HG02870 (cell line): ENCODE data around the gene ZNF80.

Experiments
- ATAC-seq: cut with Tn5 transposase; IDR thresholded peaks from one replicate; pipeline ENCODE4 v1.9.1; 2021; ENCODE audit warnings: mild to moderate bottlenecking, moderate library complexity; ENCODE audit not compliant: unreplicated experiment

The ZNF80 gene

GRCh38 chr3:114221165-114221880, 16.1 kb downstream of the ZNF80 start:
- ATAC-seq = peak; percentile 49

GRCh38 chr3:114219741-114220140, 17.6 kb downstream of the ZNF80 start:
- no peak for ATAC-seq

DNA sequence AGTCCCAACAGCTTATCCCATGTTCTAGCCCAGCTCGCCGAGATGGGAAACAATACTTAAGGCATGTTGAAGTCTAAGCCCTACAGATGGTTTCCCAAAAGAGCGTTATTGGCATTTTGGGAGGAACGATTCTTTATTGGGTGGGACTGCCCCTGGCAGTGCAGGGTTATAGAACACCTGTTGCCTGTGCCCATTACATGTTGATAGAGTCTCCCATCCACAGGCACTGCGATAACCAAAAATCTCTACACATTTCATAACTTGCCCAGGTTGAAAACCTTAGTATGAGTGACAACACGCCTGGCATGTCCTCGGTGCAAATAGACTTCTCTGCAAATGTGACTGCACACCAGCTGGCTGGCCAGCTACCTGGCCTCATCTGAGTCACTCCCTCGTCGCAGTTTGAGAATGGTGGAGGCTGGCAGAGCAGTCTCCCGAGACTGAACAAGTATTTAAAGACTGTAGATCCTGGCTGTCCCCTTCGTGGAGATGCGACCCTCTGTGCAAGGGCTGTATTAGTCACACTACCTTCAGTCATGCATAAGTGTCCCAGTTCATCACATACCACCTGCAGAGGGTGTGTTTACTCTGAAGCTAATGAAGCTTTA, 18.7 kb downstream of the ZNF80 start:
- no peak for ATAC-seq

DNA sequence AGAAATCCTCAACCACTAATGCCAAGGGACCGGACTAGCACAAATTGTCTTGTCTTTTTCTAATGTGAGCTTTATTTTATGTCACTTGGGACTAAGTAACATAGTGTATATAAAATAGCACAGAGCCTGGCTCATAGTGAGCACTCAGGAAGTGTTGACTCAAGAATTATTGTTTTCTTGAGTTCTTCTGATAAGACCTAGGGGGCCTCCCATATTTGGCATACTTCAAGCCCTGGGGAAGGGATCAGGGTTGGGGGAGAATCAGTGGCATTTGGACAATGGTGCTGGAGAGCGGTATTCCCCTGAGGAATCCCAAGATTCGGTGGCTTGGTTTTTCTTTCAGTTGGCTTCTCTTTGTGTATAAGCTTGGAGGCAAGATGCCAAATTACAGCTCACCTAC, 19.4 kb downstream of the ZNF80 start:
- ATAC-seq = no peak

DNA sequence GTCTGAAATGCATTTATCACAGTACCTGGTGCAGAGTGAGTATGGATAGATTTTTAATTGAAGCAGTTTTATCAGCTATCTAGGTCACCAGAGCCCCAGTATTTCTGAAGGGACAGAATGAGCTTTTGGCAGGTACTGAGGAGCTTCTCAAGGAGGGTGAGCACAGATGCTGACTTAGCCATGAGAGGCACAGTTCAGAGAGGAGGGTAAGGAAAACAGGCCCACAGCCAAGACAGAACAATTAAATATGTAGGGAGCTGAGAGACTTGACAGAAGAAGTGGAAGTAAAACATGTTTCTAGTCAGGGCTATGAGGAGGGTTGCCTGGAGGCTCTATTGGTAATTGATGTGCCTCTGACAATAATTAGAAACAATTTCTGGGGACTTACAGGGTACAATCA, 20.1 kb downstream of the ZNF80 start:
- ATAC-seq = no peak

GRCh38 chr3:114216186-114216970, 21.0 kb downstream of the ZNF80 start:
- ATAC-seq = no peak

DNA sequence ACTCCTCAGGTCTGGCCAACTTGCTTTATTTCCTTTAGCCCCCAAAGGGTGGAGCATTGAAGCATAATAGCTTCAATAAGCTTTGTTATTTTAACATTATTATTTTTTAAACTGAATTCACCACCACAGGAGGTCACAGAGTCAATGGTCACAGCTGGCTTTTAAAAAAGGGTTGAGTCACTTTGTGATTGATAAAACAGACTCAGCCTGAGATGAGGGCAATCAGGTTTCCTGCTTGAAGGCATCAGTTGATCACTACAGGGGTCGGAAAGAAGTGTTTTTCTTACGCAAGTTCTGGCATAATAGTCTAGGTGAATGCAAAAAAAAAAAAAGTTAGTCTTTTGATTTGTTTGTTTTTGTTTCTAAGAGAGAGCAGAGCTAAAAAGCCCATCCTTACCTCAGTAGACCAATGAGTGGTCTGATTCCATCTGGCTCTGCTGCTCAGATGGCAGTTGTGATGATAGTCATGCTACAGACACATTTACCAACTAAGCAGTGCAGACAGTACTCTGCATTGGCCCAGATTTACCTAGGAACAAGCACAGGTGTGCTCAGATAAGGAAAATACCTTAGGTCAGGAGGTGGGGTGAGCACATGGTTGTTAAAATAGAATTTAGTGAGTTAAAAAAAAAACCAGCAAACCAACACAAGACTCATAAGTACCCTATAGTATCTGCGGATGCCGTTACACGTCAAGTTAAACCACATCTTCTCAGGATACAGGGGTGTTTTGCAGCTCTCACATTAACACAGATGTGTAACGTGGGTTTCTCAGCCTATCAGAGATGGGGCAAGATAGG, 22.6 kb downstream of the ZNF80 start:
- ATAC-seq = peak; percentile 17

GRCh38 chr3:114213627-114214541, 23.5 kb downstream of the ZNF80 start:
- ATAC-seq = peak; percentile 86

- ATAC-seq = peak; percentile 5
Observed at GRCh38 chr3:114213292-114213626, 24.1 kb downstream of the ZNF80 start.

- ATAC-seq = no peak
Observed at GRCh38 chr3:114212646-114213045, 24.7 kb downstream of the ZNF80 start.

DNA sequence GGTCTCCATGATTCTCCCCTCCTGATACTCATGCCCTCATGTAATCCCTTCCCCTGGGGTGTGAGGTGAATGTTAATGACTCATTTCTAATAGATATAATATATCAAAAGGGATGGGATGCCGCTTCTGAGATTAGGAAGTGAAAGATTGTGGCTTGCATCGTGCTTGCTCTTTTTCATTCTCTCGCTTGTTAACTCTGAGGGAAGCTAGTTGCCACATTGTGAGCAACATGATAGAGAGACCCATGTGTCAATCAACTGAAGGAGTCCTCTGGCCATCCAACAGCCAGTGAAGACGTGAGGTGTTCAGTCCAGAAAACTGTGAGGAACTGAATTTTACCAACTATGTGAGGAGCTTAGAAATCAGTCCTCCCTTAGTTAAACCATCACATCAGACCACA, 29.6 kb downstream of the ZNF80 start:
- ATAC-seq = peak; percentile 94

DNA sequence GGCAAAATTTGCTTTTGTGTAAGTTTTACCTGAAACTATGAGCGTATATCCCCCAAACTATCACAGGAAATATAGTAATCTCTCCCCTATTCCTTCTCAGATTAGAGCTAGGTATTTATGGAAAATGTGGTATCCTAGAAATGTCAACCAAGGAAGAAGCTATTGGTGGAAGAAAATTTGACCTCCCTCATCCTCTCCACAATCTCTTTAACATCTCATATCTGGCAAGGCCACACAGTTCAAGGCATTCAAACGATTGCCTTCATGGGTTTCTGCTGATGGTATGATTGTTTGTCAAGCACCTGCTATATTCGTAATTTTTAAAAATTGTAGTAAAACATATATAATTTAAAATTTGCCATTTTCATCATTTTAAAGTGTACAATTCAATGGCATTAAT, 31.0 kb downstream of the ZNF80 start:
- no peak for ATAC-seq

DNA sequence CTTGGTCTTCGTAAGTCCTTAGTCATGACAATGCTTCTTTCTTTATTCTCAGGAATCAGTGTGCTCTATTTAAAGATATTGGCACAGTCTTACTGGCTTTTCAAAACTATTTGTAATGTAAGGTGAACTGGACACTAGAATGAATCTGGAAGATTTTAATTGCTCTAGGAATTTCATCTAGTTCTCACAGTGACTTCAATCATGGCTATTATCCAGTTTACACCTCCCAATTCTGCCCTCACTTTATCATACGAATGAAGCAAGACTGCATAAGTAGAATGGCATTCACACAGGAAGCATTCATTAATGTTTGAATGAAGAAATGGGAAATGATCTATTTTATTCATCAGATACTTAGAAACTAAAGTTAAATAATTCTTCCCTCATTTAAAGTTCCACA, 31.8 kb downstream of the ZNF80 start:
- no peak for ATAC-seq

- no peak for ATAC-seq
Observed at GRCh38 chr3:114194750-114195149, 42.6 kb downstream of the ZNF80 start.

DNA sequence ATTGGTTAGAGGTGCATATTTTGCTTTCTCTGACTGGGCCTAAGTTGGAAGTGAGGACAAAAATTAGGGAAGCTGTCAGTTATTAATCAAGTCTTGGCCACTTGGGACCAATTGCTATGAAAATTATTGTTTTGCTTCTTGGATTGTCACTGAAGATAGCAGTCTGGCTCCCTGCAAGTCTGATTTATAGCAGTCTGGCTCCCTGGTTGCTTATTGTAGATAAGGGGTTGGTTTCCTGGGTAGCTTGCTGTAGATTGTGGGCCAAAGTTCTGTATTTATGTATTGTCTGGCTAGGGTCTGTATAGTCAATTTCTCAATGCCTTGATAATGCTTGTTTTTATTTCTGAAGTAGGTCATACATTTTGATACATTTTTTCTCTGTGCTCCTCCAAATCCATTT, 45.2 kb downstream of the ZNF80 start:
- no peak for ATAC-seq

DNA sequence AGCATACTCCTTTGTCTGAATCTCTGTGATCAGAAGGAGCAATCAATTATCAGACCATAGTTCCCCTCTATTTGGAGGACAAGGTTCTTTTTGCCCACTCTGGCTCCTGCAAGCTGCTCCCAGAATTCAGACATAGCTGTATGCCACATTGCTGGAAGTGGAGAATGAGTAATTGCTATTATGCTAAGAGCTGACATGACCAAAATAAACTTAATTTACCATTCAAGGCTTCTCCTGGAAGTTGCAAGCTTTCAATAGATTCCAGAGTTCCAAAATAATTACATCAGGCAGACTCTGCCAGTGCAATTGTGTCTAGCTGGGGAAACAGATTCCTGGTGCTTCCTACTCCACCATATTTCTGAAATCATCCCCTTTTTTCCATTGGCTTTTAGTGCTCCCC, 50.9 kb downstream of the ZNF80 start:
- ATAC-seq = no peak
